Loucy (cell line): Measurements from ENCODE around the gene OR8B8.

Experiments used
- H2AFZ ChIP-seq: fragments of 200-600 bp; sonication (generic); 2 replicates; pipeline ENCODE4 v1.6.0; 2016; ENCODE audit warnings: antibody characterized with exemption, mild to moderate bottlenecking, low read length, moderate library complexity
- H3F3A ChIP-seq: fragments of 200-600 bp; 2 replicates; pipeline ENCODE4 v1.6.0; 2016; ENCODE audit warnings: antibody characterized with exemption, low read depth, mild to moderate bottlenecking
- H3K27me3 ChIP-seq: fragments of 200-600 bp; sonication (generic); 2 replicates; pipeline ENCODE4 v1.6.1; 2014; ENCODE audit warnings: low read length, mild to moderate bottlenecking; ENCODE audit not compliant: insufficient read depth, poor library complexity, severe bottlenecking
- H3K36me3 ChIP-seq: fragments of 200-600 bp; sonication (generic); 2 replicates; pipeline ENCODE4 v1.6.1; 2016; ENCODE audit warnings: low read length; ENCODE audit not compliant: insufficient read depth
- H3K4me1 ChIP-seq: fragments of 200-600 bp; sonication (generic); 2 replicates; pipeline ENCODE4 v1.5.1; 2014; ENCODE audit warnings: low read length, mild to moderate bottlenecking; ENCODE audit not compliant: insufficient read depth, poor library complexity, severe bottlenecking
- H3K4me2 ChIP-seq: fragments of 200-600 bp; sonication (generic); 2 replicates; pipeline ENCODE4 v1.6.0; 2014; ENCODE audit warnings: antibody characterized with exemption, low read length, low read depth, mild to moderate bottlenecking; ENCODE audit not compliant: poor library complexity, severe bottlenecking
- H3K4me3 ChIP-seq: fragments of 200-600 bp; sonication (generic); 2 replicates; pipeline ENCODE4 v1.5.1; 2014; ENCODE audit warnings: low read length, mild to moderate bottlenecking, mixed read lengths; ENCODE audit not compliant: poor library complexity, severe bottlenecking
- H3K79me2 ChIP-seq: fragments of 200-600 bp; sonication (generic); 2 replicates; pipeline ENCODE4 v1.6.1; 2014; ENCODE audit warnings: low read length; ENCODE audit not compliant: insufficient read depth
- H3K9ac ChIP-seq: fragments of 200-600 bp; sonication (generic); 2 replicates; pipeline ENCODE4 v1.6.0; 2014; ENCODE audit warnings: mild to moderate bottlenecking, low read depth, low read length, moderate library complexity; ENCODE audit not compliant: poor library complexity, severe bottlenecking
- H3K9me2 ChIP-seq: fragments of 200-600 bp; sonication (generic); replicated peaks from 2 replicates; pipeline ENCODE4 v1.6.1; 2016; ENCODE audit warnings: low read depth, low read length, mixed read lengths
- H3K9me3 ChIP-seq: fragments of 200-600 bp; sonication (generic); 2 replicates; pipeline ENCODE4 v1.6.1; 2014; ENCODE audit warnings: mild to moderate bottlenecking, antibody characterized with exemption, low read length, low read depth; ENCODE audit not compliant: insufficient read depth
- H4K20me1 ChIP-seq: fragments of 200-600 bp; sonication (generic); 2 replicates; pipeline ENCODE4 v1.6.0; 2014; ENCODE audit warnings: antibody characterized with exemption, low read length, mild to moderate bottlenecking; ENCODE audit not compliant: insufficient read depth, poor library complexity, severe bottlenecking
- CTCF ChIP-seq: fragments of 200-600 bp; sonication (generic); conservative IDR thresholded peaks from 2 replicates; pipeline ENCODE4 v1.5.1; 2014; ENCODE audit warnings: mild to moderate bottlenecking, antibody characterized with exemption, low read length
- EZH2phosphoT487 ChIP-seq: fragments of 200-600 bp; IDR thresholded peaks from 2 replicates; pipeline ENCODE4 v1.6.1; 2018; ENCODE audit warnings: antibody characterized with exemption, mild to moderate bottlenecking, moderate library complexity, borderline replicate concordance

The OR8B8 gene

GRCh38 chr11:124475265-124475664 is 29.8 kb upstream of the OR8B8 start:
- no peak for TF ChIP-seq CTCF
- TF ChIP-seq EZH2phosphoT487: no peak
- no peaks in the 10 kb centered on the region for H3K9me3 ChIP-seq
- no peaks in the 10 kb centered on the region for H3K36me3 ChIP-seq
- H3K9me2 ChIP-seq: no peaks in the 10 kb centered on the region
- H3K4me2 ChIP-seq: no peak overlapping the region
- no peaks in the 10 kb centered on the region for H3K4me1 ChIP-seq
- no peaks in the 10 kb centered on the region for H4K20me1 ChIP-seq
- no peaks in the 10 kb centered on the region for H3K27me3 ChIP-seq
- H3K4me3 ChIP-seq: no peak overlapping the region
- H3K9ac ChIP-seq: no peak overlapping the region
- no peak overlapping the region for H2AFZ ChIP-seq
- H3K79me2 ChIP-seq: no peaks in the 10 kb centered on the region
- no peaks in the 10 kb centered on the region for H3F3A ChIP-seq

DNA sequence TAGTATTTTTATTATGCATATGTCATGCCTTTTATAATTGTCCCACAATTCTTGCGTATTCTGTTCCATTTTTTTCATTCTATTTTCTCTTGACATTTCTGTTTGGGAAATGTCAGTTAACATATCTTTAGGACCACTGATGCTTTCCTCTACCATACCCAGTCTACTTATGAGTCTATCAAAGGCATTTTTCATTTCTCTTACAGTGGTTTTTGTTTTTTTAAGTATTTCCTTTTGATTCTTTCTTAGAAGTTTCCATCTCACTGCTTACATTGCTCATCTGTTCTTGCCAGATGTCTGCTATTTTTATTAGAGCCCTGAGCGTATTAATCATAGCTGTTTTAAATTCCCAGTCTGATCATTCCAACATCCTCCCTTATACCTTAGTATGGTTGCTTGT is 29.3 kb upstream of the OR8B8 start:
- TF ChIP-seq CTCF (no peak), EZH2phosphoT487 (no peak)
- no peak overlapping the region for H3K4me3 ChIP-seq
- H3K36me3 ChIP-seq: no peaks in the 10 kb centered on the region
- no peaks in the 10 kb centered on the region for H3K9me3 ChIP-seq
- H3K27me3 ChIP-seq: no peaks in the 10 kb centered on the region
- H3K4me1 ChIP-seq: no peaks in the 10 kb centered on the region
- no peak overlapping the region for H3K4me2 ChIP-seq
- H2AFZ ChIP-seq: no peak overlapping the region
- H3K9me2 ChIP-seq: no peaks in the 10 kb centered on the region
- H3K9ac ChIP-seq: no peak overlapping the region
- H3F3A ChIP-seq: no peaks in the 10 kb centered on the region
- H4K20me1 ChIP-seq: no peaks in the 10 kb centered on the region
- no peaks in the 10 kb centered on the region for H3K79me2 ChIP-seq

- no peak overlapping the region for H3K4me3 ChIP-seq
- H3K79me2 ChIP-seq: no peaks in the 10 kb centered on the region
- H3K9ac ChIP-seq: no peak overlapping the region
- H3K27me3 ChIP-seq: no peaks in the 10 kb centered on the region
- TF ChIP-seq CTCF: no peak
- TF ChIP-seq EZH2phosphoT487: no peak
- H3K9me2 ChIP-seq: no peaks in the 10 kb centered on the region
- no peaks in the 10 kb centered on the region for H3K9me3 ChIP-seq
- H3K36me3 ChIP-seq: no peaks in the 10 kb centered on the region
- H3F3A ChIP-seq: no peaks in the 10 kb centered on the region
- no peaks in the 10 kb centered on the region for H3K4me1 ChIP-seq
- H4K20me1 ChIP-seq: no peaks in the 10 kb centered on the region
- H2AFZ ChIP-seq: no peak overlapping the region
- no peak overlapping the region for H3K4me2 ChIP-seq
Observed at GRCh38 chr11:124474079-124474478, 28.6 kb upstream of the OR8B8 start.
